Gastrocnemius medialis (tissue), 4 donors: ENCODE results near the gene KIAA0319L.

Source experiments
- CTCF ChIP-seq, 5 experiments: fragments of 450-650 bp in 3 of 5; fragments of 200-600 bp in 2 of 5; sonication (generic) in 2 of 5; IDR thresholded peaks in 4 of 5; conservative IDR thresholded peaks in 1 of 5; 1 replicate in 4 of 5; 2 replicates in 1 of 5; pipeline ENCODE4 v1.5.1; 2016 to 2019; ENCODE audit warnings: antibody characterized with exemption in 5 of 5, mild to moderate bottlenecking in 3 of 5, moderate library complexity in 3 of 5
- POLR2A ChIP-seq, 2 donors: fragments of 450-650 bp; IDR thresholded peaks; one replicate each; pipeline ENCODE4 v1.6.1; 2017; ENCODE audit warnings: antibody characterized with exemption in 2 of 2, mild to moderate bottlenecking in 2 of 2, moderate library complexity in 2 of 2

- TF ChIP-seq CTCF (IDR thresholded peaks at IDR 0.05 in 4 of 5, conservative IDR thresholded peaks at IDR 0.05 in 1 of 5) (no peak), POLR2A (IDR thresholded peaks at IDR 0.05) (no peak)
Observed at GRCh38 chr1:35441926-35442579, 115.2 kb downstream of the KIAA0319L start.
